HG02870 (cell line): ENCODE results near the gene USH1G.
"Not testable (repeated sequence)": the region's sequence is repeated elsewhere in the genome, so short reads cannot be mapped to it uniquely, and the experiment has no call there.

ENCODE experiments used
- ATAC-seq: cut with Tn5 transposase; IDR thresholded peaks from one replicate; pipeline ENCODE4 v1.9.1; 2021; ENCODE audit warnings: mild to moderate bottlenecking, moderate library complexity; ENCODE audit not compliant: unreplicated experiment

USH1G gene

GRCh38 chr17:74877592-74878548 lies 45.2 kb downstream of the USH1G start:
- ATAC-seq = no peak

GRCh38 chr17:74875977-74876593 lies 47.0 kb downstream of the USH1G start:
- no peak for ATAC-seq

GRCh38 chr17:74875155-74875976 lies 47.7 kb downstream of the USH1G start:
- ATAC-seq = no peak

- no peak for ATAC-seq
Observed at GRCh38 chr17:74874615-74875037, 48.4 kb downstream of the USH1G start.

GRCh38 chr17:74873874-74874614 lies 49.0 kb downstream of the USH1G start:
- ATAC-seq = no peak

- ATAC-seq = peak; percentile 91
Observed at GRCh38 chr17:74873037-74873873, 49.8 kb downstream of the USH1G start.

GRCh38 chr17:74872313-74873036 lies 50.6 kb downstream of the USH1G start, which contains the start of gene FDXR:
Gene FDXR (minus strand): TSS chr17:74872994. CDS start chr17:74872944, 50 bp downstream.
- ATAC-seq = peak; percentile 35

- ATAC-seq = no peak
Observed at GRCh38 chr17:74871356-74872076, 51.5 kb downstream of the USH1G start.

GRCh38 chr17:74870512-74870911 lies 52.5 kb downstream of the USH1G start:
- no peak for ATAC-seq

GRCh38 chr17:74870028-74870427 lies 53.0 kb downstream of the USH1G start:
- ATAC-seq = not testable (repeated sequence)

GRCh38 chr17:74868908-74869255 lies 54.2 kb downstream of the USH1G start:
- ATAC-seq = no peak

GRCh38 chr17:74868251-74868907 lies 54.7 kb downstream of the USH1G start:
- no peak for ATAC-seq

- no peak for ATAC-seq
Observed at GRCh38 chr17:74866198-74866835, 56.7 kb downstream of the USH1G start.
